Measurements from ENCODE around the gene SFSWAP.

Gene SFSWAP

GRCh38 chr12:131734336-131735152 is 23.7 kb downstream of the SFSWAP start:
- Histone ChIP-seq H3K4me2 (no peak overlapping the region), H3K79me2 (ENCODE audit: insufficient read depth, low read depth) (no peaks in the 10 kb centered on the region), H3K36me3 (ENCODE audit: insufficient read depth) (no peaks in the 10 kb centered on the region), H4K20me1 (ENCODE audit: insufficient read depth) (no peaks in the 10 kb centered on the region), H3K27ac (no peak overlapping the region), H3K4me3 (IDR thresholded peaks at IDR 0.05; ENCODE audit: insufficient read depth, low read depth, low read length) (no peak overlapping the region), H3K27me3 (ENCODE audit: insufficient read depth, low read depth) (no peaks in the 10 kb centered on the region), H3K4me1 (ENCODE audit: low read depth, poor library complexity, severe bottlenecking) (no peaks in the 10 kb centered on the region), H2AFZ (ENCODE audit: low read depth) (no peak overlapping the region), H3K9ac (no peak overlapping the region)
- no peak for TF ChIP-seq CTCF (conservative IDR thresholded peaks at IDR 0.05; ENCODE audit: low read depth, low read length)

- no peaks in the 10 kb centered on the region for H4K20me1 ChIP-seq (ENCODE audit: insufficient read depth)
- H3K27me3 ChIP-seq (ENCODE audit: insufficient read depth, low read depth) = no peaks in the 10 kb centered on the region
- H3K79me2 ChIP-seq (ENCODE audit: insufficient read depth, low read depth) = no peaks in the 10 kb centered on the region
- no peak for TF ChIP-seq CTCF (conservative IDR thresholded peaks at IDR 0.05; ENCODE audit: low read depth, low read length)
- no peak overlapping the region for H3K27ac ChIP-seq
- no peak overlapping the region for H3K4me3 ChIP-seq (IDR thresholded peaks at IDR 0.05; ENCODE audit: insufficient read depth, low read depth, low read length)
- no peak overlapping the region for H2AFZ ChIP-seq (ENCODE audit: low read depth)
- no peaks in the 10 kb centered on the region for H3K36me3 ChIP-seq (ENCODE audit: insufficient read depth)
- no peak overlapping the region for H3K4me2 ChIP-seq
- no peak overlapping the region for H3K9ac ChIP-seq
- no peaks in the 10 kb centered on the region for H3K4me1 ChIP-seq (ENCODE audit: low read depth, poor library complexity, severe bottlenecking)
Observed at GRCh38 chr12:131735153-131735456, 24.2 kb downstream of the SFSWAP start.

GRCh38 chr12:131735476-131736445 is 24.9 kb downstream of the SFSWAP start:
- no peak overlapping the region for H3K4me2 ChIP-seq
- TF ChIP-seq CTCF (conservative IDR thresholded peaks at IDR 0.05; ENCODE audit: low read depth, low read length) = no peak
- H3K27me3 ChIP-seq (ENCODE audit: insufficient read depth, low read depth) = no peaks in the 10 kb centered on the region
- H4K20me1 ChIP-seq (ENCODE audit: insufficient read depth) = no peaks in the 10 kb centered on the region
- H2AFZ ChIP-seq (ENCODE audit: low read depth) = no peak overlapping the region
- H3K36me3 ChIP-seq (ENCODE audit: insufficient read depth) = no peaks in the 10 kb centered on the region
- H3K27ac ChIP-seq = no peak overlapping the region
- H3K4me1 ChIP-seq (ENCODE audit: low read depth, poor library complexity, severe bottlenecking) = no peaks in the 10 kb centered on the region
- H3K4me3 ChIP-seq (IDR thresholded peaks at IDR 0.05; ENCODE audit: insufficient read depth, low read depth, low read length) = no peak overlapping the region
- H3K9ac ChIP-seq = no peak overlapping the region
- H3K79me2 ChIP-seq (ENCODE audit: insufficient read depth, low read depth) = no peaks in the 10 kb centered on the region

GRCh38 chr12:131736446-131737149 is 25.7 kb downstream of the SFSWAP start:
- Histone ChIP-seq H3K79me2 (ENCODE audit: insufficient read depth, low read depth) (no peaks in the 10 kb centered on the region), H2AFZ (ENCODE audit: low read depth) (no peak overlapping the region), H3K4me1 (ENCODE audit: low read depth, poor library complexity, severe bottlenecking) (no peaks in the 10 kb centered on the region), H3K4me2 (no peak overlapping the region), H3K36me3 (ENCODE audit: insufficient read depth) (no peaks in the 10 kb centered on the region), H3K27me3 (ENCODE audit: insufficient read depth, low read depth) (no peaks in the 10 kb centered on the region), H3K4me3 (IDR thresholded peaks at IDR 0.05; ENCODE audit: insufficient read depth, low read depth, low read length) (no peak overlapping the region), H3K9ac (no peak overlapping the region), H4K20me1 (ENCODE audit: insufficient read depth) (no peaks in the 10 kb centered on the region), H3K27ac (no peak overlapping the region)
- no peak for TF ChIP-seq CTCF (conservative IDR thresholded peaks at IDR 0.05; ENCODE audit: low read depth, low read length)

Data from KMS-11 (cell line).